Measurements from ENCODE around the gene PHF21B.

The PHF21B gene

DNA sequence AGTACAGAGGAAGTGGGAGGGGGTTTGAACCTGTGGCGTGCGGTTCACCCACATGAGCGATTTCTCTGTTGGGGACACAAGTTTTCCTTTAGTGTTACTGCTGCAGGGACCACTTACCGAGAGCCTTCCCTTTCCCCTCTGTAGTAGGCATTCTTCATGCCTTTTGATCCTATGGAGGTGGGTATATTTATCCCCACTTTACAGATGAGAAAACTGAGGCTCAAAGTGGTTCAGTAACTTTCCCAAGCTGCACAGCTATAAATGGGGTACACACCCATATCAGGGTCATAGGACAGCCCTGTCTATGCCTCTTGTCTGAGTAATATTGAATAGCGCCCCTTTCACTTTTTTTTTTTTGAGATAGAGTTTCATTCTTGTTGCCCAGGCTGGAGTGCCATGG, 3.3 kb upstream of the PHF21B start:
- DNase-seq: no peak

- no peak for DNase-seq
Measured at GRCh38 chr22:45010532-45010900, 711 bp upstream of the PHF21B start.

DNA sequence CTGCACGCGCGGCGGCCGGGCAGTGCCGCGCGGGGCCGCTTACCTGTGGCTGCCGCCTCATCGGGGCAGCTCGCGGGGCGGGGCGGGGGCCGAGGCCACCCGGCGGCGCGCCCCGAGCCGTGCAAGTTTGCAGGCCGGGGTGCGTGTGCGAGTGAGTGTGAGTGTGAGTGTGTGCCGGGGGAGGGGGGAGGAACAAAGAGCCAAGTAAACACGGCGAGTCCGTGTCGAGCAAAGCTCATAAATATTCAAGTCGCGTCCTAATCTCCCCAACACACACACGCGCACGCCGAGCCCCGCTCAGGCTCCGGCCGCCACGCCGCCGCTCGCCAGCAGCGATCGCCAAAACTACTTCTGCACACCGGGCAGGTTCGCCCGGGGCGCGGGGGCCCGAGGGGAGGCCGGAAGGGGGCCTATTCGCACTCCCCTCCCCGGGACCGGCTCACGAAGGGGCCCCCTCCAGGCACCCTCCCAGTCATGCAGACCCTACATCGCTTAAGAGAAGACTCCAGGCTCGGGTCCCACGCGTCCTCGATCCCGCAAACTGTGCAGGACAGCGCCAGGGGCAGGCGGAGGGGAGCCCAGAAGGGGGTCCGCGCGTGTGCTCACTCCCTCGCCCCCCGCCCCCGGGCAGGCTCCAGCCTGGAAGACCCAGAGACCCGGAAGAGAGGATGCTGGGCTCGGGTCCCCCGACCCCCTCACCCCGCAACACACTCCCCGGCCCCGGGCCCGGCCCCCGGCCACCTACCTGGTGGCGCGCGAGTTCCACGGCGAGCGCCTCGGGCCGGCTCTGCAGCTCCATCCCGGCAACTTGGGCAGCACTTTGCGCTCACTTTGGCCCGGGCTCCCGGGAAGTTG, 827 bp downstream of the PHF21B start:
- DNase-seq: no peak

DNA sequence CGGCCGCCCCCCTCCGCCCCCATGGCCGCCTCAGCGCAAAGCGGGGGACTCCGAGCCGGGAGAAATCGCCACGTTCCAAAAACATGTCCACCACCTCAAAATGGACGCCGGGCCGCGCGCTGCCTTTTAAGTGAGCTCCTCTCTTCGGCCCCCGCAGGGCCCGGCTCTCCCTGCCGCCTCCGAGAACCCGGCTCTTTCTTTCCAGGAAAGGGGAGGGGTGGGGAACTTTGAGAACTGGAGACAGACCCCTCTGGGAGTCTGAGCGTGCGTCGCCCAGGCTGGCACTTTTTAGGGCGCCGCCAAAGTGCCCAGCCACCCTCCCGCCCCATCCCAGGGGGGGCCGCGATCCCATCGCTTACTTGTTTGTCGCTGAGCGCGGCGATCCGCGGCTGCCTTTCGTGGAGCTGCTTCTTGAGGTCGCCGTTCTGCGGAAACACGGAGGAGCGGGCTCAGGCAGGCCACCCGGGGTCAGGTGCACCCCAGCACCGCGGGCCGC, 1.6 kb downstream of the PHF21B start:
- no peak for DNase-seq

- DNase-seq: no peak
Measured at GRCh38 chr22:45007391-45008185, 2.2 kb downstream of the PHF21B start.

DNA sequence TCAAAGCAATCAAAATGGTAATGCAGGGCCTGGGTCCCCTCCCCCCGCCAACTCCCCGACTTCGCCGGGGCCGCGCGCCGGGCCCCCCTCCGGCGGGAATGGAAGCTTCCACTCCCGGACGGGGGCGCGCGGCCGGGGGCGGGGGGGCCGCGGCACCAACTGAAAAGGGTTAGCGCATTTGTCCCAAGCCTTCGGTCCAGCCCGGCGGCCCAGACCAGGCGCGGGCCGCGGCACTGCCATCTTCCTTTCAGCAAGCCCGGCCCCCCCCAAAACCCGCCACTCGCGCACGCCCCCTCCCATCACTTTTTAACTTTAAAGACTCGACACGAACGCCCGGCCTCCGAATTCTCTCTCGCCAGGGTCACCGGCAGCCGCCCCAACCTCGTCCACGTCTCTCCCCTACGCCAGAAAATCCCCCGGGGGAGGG, 2.8 kb downstream of the PHF21B start:
- no peak for DNase-seq

GRCh38 chr22:45006111-45006963, 3.5 kb downstream of the PHF21B start:
- DNase-seq: no peak

DNA sequence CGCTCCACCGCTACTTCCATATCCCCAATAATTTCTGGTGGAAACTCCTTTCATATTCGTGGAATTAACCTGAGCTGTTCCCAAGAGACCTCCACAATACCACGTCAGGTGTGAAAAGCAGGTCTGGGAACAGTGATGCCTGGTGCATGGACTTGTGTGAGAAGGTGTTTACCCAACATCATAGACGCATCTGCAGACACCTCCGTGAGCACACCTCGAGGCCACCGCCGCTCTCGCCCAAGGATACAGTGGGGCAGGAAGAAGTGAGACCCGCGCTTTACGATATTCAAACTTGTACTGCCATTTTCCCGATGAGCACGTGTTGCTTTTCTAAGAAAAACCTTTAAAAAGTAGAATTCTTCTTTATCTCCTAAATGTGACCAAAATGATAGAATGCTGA, 8.2 kb downstream of the PHF21B start:
- no peak for DNase-seq

DNA sequence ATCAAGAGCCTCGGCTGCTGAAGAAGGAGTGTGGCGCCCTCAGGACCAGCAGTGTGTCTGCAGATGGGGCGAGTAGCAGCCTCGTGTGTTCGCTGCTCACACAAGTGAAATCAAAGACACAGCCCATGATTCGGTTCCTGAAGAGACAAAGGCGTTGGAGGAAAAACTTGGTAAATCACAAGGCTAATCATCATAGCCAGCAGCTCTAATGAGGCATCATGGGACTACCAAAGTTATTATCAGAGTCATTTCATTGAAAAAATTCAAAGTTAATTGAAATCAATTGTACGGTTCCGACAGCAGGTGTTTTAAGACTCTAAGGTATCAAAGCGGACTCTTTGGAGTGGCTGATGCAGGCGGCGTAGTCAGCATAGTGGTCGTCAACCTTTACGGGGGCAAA, 9.5 kb downstream of the PHF21B start:
- DNase-seq: no peak

DNA sequence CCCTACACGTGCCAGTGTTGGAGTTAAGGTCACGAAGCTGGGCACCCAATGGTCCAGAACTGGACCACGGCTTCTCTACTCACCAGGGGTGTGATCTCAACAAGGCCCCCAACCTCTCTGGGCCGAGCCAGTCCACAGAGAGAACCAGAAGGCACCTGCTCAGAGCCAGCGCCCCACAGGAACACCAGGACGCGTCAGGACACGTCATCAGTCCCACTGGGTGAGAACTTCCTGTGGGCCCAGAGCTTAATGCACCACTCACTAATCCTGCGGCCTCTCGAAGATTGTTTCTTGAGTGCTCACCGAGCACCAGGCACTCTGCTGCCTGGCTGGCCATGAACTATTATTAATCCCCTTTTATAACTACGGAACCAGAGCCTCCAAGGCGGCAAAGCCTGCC, 10.1 kb downstream of the PHF21B start:
- DNase-seq: no peak

DNA sequence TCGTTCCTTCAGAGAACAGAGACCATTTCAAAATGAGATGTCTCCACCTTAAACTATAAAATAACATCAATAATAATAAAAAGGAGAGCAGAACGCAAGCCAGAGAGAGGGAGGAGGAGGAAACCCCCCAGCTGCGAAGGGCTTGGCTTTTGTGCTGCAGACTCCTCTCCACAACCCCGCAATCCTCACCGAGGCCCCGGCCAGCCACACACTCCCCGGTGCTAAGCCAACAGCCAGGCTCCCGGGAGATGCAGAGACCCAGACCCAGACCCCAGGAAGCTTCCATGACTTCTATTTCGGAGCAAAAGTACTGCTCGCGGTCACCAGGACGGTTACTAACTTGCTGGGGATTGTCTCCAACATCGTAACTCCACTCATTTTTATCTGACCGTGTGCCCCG, 10.6 kb downstream of the PHF21B start:
- no peak for DNase-seq

GRCh38 chr22:44998296-44998695, 11.5 kb downstream of the PHF21B start:
- no peak for DNase-seq

DNA sequence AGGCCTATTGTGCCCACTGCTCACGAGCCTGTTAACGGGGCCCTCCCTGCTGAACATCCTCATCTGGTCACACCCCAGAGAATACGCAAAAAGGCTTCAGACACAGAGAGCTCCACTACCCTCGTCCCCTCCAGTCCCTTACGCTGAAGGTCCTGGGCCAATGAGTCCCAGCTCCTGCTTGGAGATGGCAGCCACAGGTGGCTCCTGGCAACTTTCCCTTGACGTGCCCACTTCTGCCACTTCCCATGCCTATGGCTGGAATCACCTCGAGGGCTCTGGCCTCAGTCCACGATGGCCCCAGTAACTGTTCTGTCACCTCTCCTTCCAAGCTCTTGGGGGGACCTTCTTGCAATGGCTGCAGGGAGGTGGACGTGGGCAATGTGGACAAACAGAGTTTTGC, 12.7 kb downstream of the PHF21B start:
- DNase-seq: no peak

DNA sequence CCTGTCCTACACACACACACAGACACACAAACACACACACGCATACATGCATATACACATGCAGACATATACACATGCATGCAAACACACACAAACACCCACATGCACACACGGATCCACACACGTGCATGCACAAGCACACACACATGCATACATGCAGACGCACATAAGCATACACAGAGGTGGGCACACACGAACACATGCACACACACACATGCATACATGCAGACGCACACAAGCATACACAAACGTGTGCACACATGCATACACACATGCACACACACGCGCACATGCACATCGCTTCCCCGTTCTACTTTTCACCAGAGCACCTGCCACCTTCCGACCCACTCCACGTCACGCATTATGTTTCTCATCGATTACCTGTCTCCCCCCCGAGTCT, 13.2 kb downstream of the PHF21B start:
- no peak for DNase-seq

- DNase-seq: no peak
Measured at GRCh38 chr22:44996120-44996519, 13.7 kb downstream of the PHF21B start.

DNA sequence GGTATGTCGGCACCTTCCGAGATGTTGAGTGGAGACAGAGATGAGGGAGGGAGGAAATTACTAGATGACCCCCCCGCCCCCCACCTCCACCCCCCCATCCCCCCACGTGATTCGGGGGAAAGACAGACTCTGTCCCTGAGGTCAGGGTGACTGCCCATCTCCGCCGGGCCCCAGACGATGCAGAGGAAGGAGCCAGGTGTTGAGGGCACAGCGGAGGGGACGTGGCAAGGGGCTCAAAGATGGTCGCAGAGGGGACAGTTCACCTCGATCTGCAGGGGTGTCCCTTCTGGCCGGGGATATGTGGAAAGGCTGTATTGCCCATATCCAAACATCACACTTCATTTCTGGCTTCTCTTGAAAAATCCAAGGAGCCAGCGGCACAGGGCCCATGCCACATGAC, 14.1 kb downstream of the PHF21B start:
- no peak for DNase-seq

DNA sequence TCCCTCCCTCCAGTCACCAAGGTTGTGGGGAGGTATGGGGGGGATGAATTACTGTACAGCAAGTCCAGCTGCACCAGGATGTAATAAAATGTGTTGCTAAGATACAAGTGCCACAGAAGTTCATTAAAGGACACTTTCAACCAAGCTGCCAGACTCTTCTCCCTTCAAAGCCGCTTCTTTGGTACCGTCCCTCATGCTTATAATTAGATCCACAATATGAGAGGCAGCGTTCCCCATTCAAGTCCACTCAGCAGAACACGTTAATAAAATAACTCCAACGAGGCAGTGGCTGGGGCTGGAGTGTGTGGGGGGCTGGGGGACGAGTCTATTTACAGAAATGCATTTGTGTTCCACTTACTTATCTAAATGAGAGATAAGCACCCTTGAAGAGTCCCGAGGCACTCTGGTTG, 14.7 kb downstream of the PHF21B start:
- DNase-seq: no peak

- no peak for DNase-seq
Measured at GRCh38 chr22:44994399-44995104, 15.3 kb downstream of the PHF21B start.

- no peak for DNase-seq
Measured at GRCh38 chr22:44992166-44992565, 17.6 kb downstream of the PHF21B start.

GRCh38 chr22:44991218-44991617, 18.6 kb downstream of the PHF21B start:
- no peak for DNase-seq

GRCh38 chr22:44990810-44991209, 19.0 kb downstream of the PHF21B start:
- DNase-seq: no peak

DNA sequence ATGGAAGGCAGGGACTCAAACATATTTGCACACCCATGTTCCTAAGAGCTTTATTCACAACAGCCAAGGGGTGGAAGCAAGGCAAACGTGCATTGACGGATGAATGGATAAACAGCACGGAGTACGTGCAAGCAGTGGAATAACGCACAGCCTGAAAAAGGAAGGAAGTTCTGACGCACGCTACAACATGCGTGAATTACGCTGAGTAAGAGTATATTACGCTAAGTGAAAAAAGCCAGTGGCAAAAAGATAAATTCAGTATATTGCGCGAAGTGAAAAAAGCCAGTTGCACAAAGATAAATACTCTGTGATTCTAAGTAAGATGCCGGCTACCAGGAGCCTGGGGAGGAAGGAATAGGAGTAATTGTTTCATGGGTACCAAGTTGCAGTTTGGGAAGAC, 19.5 kb downstream of the PHF21B start:
- DNase-seq: no peak

- DNase-seq: no peak
Measured at GRCh38 chr22:44988671-44989070, 21.1 kb downstream of the PHF21B start.

All from AML-193 (cell line).